GM23338 (cell line): ENCODE results near the gene FKBP1A. TPM values are rescaled to one million over a fixed set of nuclear protein-coding genes. Genes with fewer than 3 reads are reported as not detected.

Experiments used
- ATAC-seq: fragments of 200-7000 bp; cut with Tn5 transposase; 3 replicates; pipeline ENCODE4 v1.9.1; 2020
- DNase-seq: peaks from one replicate; pipeline ENCODE4 v3.0.0-alpha.2; 2015; ENCODE audit warnings: low spot score
- H2AFZ ChIP-seq: fragments of 200-600 bp; sonication (generic); 2 replicates; pipeline ENCODE4 v1.8.0; 2016; ENCODE audit warnings: antibody characterized with exemption, mild to moderate bottlenecking, moderate library complexity
- H3F3A ChIP-seq: fragments of 200-600 bp; sonication (generic); replicated peaks from 2 replicates; pipeline ENCODE4 v1.8.0; 2017; ENCODE audit warnings: antibody characterized with exemption, mixed run types, low read depth
- H3K27ac ChIP-seq: fragments of 200-600 bp; sonication (generic); 2 replicates; pipeline ENCODE4 v1.6.1; 2016; ENCODE audit warnings: low read depth
- H3K27me3 ChIP-seq: fragments of 200-600 bp; sonication (generic); 2 replicates; pipeline ENCODE4 v1.8.0; 2016; ENCODE audit warnings: mild to moderate bottlenecking, mixed run types, moderate library complexity; ENCODE audit not compliant: insufficient read depth
- H3K36me3 ChIP-seq: fragments of 200-600 bp; sonication (generic); 2 replicates; pipeline ENCODE4 v1.8.0; 2016; ENCODE audit warnings: mild to moderate bottlenecking; ENCODE audit not compliant: insufficient read depth
- H3K4me1 ChIP-seq: fragments of 200-600 bp; sonication (generic); 2 replicates; pipeline ENCODE4 v1.8.0; 2016; ENCODE audit warnings: mild to moderate bottlenecking, moderate library complexity; ENCODE audit not compliant: insufficient read depth
- H3K4me2 ChIP-seq: fragments of 200-600 bp; sonication (generic); 2 replicates; pipeline ENCODE4 v1.7.1; 2017; ENCODE audit warnings: mixed run types
- H3K4me3 ChIP-seq: fragments of 200-600 bp; sonication (generic); 2 replicates; pipeline ENCODE4 v1.6.1; 2016; ENCODE audit warnings: mixed run types
- H3K79me2 ChIP-seq: fragments of 200-600 bp; sonication (generic); replicated peaks from 2 replicates; pipeline ENCODE4 v1.8.0; 2017; ENCODE audit warnings: mild to moderate bottlenecking; ENCODE audit not compliant: insufficient read depth
- H3K9me2 ChIP-seq: fragments of 200-600 bp; sonication (generic); 2 replicates; pipeline ENCODE4 v1.8.0; 2017; ENCODE audit not compliant: insufficient read depth
- H4K20me1 ChIP-seq: fragments of 200-600 bp; sonication (generic); replicated peaks from 2 replicates; pipeline ENCODE4 v1.8.0; 2017; ENCODE audit warnings: mild to moderate bottlenecking; ENCODE audit not compliant: insufficient read depth
- H3K27ac Mint-ChIP-seq: 2 replicates; pipeline ENCODE4 v1.8.0; 2020; ENCODE audit warnings: inconsistent platforms, mild to moderate bottlenecking, moderate library complexity, mixed read lengths
- H3K27me3 Mint-ChIP-seq: 3 replicates; pipeline ENCODE4 v1.8.0; 2022; ENCODE audit warnings: low read depth, mild to moderate bottlenecking, moderate library complexity, mixed read lengths, inconsistent platforms; ENCODE audit not compliant: insufficient read depth, poor library complexity
- H3K36me3 Mint-ChIP-seq: 3 replicates; pipeline ENCODE4 v1.8.0; 2021; ENCODE audit warnings: low read depth, mild to moderate bottlenecking, inconsistent platforms, moderate library complexity, mixed read lengths
- H3K4me1 Mint-ChIP-seq: 3 replicates; pipeline ENCODE4 v1.8.0; 2020; ENCODE audit warnings: mild to moderate bottlenecking, inconsistent platforms, mixed read lengths
- H3K4me3 Mint-ChIP-seq: 3 replicates; pipeline ENCODE4 v1.8.0; 2021; ENCODE audit warnings: moderate library complexity, mild to moderate bottlenecking, inconsistent platforms, mixed read lengths
- H3K9me3 Mint-ChIP-seq: 3 replicates; pipeline ENCODE4 v1.8.0; 2020; ENCODE audit warnings: moderate library complexity, mild to moderate bottlenecking, inconsistent platforms, mixed read lengths
- CREB1 ChIP-seq: fragments of 250-450 bp; sonication (Bioruptor Pico); IDR thresholded peaks from 2 replicates; pipeline ENCODE4 v1.5.0; 2020; ENCODE audit warnings: low read depth, mild to moderate bottlenecking, moderate library complexity
- EZH2 ChIP-seq: fragments of 200-600 bp; sonication (generic); IDR thresholded peaks from one replicate; pipeline ENCODE4 v1.8.0; 2017; ENCODE audit warnings: antibody characterized with exemption, mild to moderate bottlenecking, low read depth; ENCODE audit not compliant: unreplicated experiment
- EZH2phosphoT487 ChIP-seq: fragments of 200-600 bp; sonication (generic); IDR thresholded peaks from one replicate; pipeline ENCODE4 v1.8.1; 2018; ENCODE audit warnings: antibody characterized with exemption; ENCODE audit not compliant: unreplicated experiment
- JUNB ChIP-seq: IDR thresholded peaks from one replicate; pipeline ENCODE4 v1.6.1; 2016; ENCODE audit warnings: antibody characterized with exemption; ENCODE audit not compliant: unreplicated experiment
- NANOG ChIP-seq: IDR thresholded peaks from 2 replicates; pipeline ENCODE4 v1.6.1; 2016; ENCODE audit warnings: antibody characterized with exemption, borderline replicate concordance
- POLR2AphosphoS5 ChIP-seq: IDR thresholded peaks from 2 replicates; pipeline ENCODE4 v1.6.1; 2016; ENCODE audit warnings: antibody characterized with exemption, low read depth
- STAT1 ChIP-seq: IDR thresholded peaks from one replicate; pipeline ENCODE4 v1.6.1; 2016; ENCODE audit warnings: antibody characterized with exemption; ENCODE audit not compliant: unreplicated experiment
- ZNF114 ChIP-seq: fragments of 250-450 bp; sonication (Bioruptor Pico); IDR thresholded peaks from 2 replicates; pipeline ENCODE4 v1.5.0; 2020; ENCODE audit warnings: mild to moderate bottlenecking, moderate library complexity
- ZNF331 ChIP-seq: fragments of 250-450 bp; sonication (Bioruptor Pico); IDR thresholded peaks from 2 replicates; pipeline ENCODE4 v1.5.0; 2020; ENCODE audit warnings: low read depth, mild to moderate bottlenecking, moderate library complexity
- polyA plus RNA-seq: library from polyadenylated mRNA; unstranded; fragments of >200 nt; fragmentation: Nextera tagmentation; extraction: Ambion mirVana; gene quantifications from 2 replicates; pipeline ENCODE4 v1.2.1, GENCODE V29; 2016
- total RNA-seq: library from RNA; depleted of rRNA; stranded (reverse); fragments of >200 nt; shearing (Covaris generic); gene quantifications from 2 replicates; pipeline ENCODE4 v1.2.3, GENCODE V29; 2014
- TF ChIP-seq, protein P1 (sequence below), 2 experiments: fragments of 200-600 bp in 1 of 2; sonication (generic) in 1 of 2; conservative IDR thresholded peaks; 2 replicates each; pipeline versions ENCODE4 v1.5.1 to v1.6.1; 2016 to 2017; ENCODE audit warnings: antibody characterized with exemption in 2 of 2, low read depth in 2 of 2, mild to moderate bottlenecking in 2 of 2, moderate library complexity in 1 of 2
- TF ChIP-seq, protein P2 (sequence below): IDR thresholded peaks from 2 replicates; pipeline ENCODE4 v1.6.1; 2016; ENCODE audit warnings: antibody characterized with exemption
- TF ChIP-seq, protein P3 (sequence below): fragments of 250-450 bp; sonication (Bioruptor Pico); IDR thresholded peaks from 2 replicates; pipeline ENCODE4 v1.5.0; 2020; ENCODE audit warnings: mild to moderate bottlenecking, moderate library complexity
- TF ChIP-seq, protein P4 (sequence below): IDR thresholded peaks from one replicate; pipeline ENCODE4 v1.6.1; 2018; ENCODE audit warnings: antibody characterized with exemption; ENCODE audit not compliant: unreplicated experiment

Gene FKBP1A
- total and polyA plus RNA-seq, 2 experiments from 2014 or later: 171 to 350 TPM

DNA sequence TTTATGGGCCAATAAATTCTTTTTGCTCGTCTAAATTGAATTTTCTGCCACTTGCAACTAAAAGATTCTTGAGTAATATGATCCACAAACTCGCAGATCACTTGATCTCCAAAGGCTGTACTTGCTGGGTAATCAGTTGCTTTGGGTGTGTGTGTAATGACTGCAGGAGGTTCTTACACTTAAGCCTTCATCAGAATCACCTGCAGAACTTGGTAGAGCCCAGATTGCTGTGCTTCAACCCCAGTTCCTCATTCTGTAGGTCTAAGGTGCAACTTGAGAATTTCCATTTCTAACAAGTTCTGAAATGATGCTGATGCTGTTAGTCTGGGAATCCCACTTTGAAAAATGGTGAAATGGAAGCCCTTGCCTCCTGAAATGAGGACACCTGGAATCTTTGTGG lies 12.9 kb upstream of the FKBP1A start:
- Histone ChIP-seq H4K20me1 (no peaks in the 10 kb centered on the region), H3K36me3 (no peaks in the 10 kb centered on the region), H3K4me3 (no peak overlapping the region), H3K79me2 (no peaks in the 10 kb centered on the region), H3K4me1 (no peaks in the 10 kb centered on the region), H2AFZ (no peak overlapping the region), H3F3A (no peaks in the 10 kb centered on the region), H3K27ac (no peak overlapping the region), H3K9me2 (peaks cover 11% of the 10 kb centered on the region; the same call in 1 of the 2 replicates), H3K4me2 (no peak overlapping the region), H3K27me3 (no peaks in the 10 kb centered on the region)
- H3K4me1 Mint-ChIP-seq: no peaks in the 10 kb centered on the region
- H3K9me3 Mint-ChIP-seq: no peaks in the 10 kb centered on the region; the same call in 2 of the 3 replicates
- ATAC-seq (no peak), DNase-seq (no peak)
- no peak overlapping the region for H3K27ac Mint-ChIP-seq
- TF ChIP-seq NANOG (no peak), EZH2phosphoT487 (no peak), JUNB (no peak), STAT1 (no peak), ZNF331 (CRISPR knock-in tag) (no peak), EZH2 (no peak), CREB1 (no peak), POLR2AphosphoS5 (no peak), ZNF114 (CRISPR knock-in tag) (no peak)
- TF ChIP-seq, protein P1, sequence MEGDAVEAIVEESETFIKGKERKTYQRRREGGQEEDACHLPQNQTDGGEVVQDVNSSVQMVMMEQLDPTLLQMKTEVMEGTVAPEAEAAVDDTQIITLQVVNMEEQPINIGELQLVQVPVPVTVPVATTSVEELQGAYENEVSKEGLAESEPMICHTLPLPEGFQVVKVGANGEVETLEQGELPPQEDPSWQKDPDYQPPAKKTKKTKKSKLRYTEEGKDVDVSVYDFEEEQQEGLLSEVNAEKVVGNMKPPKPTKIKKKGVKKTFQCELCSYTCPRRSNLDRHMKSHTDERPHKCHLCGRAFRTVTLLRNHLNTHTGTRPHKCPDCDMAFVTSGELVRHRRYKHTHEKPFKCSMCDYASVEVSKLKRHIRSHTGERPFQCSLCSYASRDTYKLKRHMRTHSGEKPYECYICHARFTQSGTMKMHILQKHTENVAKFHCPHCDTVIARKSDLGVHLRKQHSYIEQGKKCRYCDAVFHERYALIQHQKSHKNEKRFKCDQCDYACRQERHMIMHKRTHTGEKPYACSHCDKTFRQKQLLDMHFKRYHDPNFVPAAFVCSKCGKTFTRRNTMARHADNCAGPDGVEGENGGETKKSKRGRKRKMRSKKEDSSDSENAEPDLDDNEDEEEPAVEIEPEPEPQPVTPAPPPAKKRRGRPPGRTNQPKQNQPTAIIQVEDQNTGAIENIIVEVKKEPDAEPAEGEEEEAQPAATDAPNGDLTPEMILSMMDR (conservative IDR thresholded peaks at IDR 0.05; ENCODE audit: low read depth in 2 of 2): no peak
- TF ChIP-seq, protein P2, sequence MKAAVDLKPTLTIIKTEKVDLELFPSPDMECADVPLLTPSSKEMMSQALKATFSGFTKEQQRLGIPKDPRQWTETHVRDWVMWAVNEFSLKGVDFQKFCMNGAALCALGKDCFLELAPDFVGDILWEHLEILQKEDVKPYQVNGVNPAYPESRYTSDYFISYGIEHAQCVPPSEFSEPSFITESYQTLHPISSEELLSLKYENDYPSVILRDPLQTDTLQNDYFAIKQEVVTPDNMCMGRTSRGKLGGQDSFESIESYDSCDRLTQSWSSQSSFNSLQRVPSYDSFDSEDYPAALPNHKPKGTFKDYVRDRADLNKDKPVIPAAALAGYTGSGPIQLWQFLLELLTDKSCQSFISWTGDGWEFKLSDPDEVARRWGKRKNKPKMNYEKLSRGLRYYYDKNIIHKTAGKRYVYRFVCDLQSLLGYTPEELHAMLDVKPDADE: no peak
- TF ChIP-seq, protein P3, sequence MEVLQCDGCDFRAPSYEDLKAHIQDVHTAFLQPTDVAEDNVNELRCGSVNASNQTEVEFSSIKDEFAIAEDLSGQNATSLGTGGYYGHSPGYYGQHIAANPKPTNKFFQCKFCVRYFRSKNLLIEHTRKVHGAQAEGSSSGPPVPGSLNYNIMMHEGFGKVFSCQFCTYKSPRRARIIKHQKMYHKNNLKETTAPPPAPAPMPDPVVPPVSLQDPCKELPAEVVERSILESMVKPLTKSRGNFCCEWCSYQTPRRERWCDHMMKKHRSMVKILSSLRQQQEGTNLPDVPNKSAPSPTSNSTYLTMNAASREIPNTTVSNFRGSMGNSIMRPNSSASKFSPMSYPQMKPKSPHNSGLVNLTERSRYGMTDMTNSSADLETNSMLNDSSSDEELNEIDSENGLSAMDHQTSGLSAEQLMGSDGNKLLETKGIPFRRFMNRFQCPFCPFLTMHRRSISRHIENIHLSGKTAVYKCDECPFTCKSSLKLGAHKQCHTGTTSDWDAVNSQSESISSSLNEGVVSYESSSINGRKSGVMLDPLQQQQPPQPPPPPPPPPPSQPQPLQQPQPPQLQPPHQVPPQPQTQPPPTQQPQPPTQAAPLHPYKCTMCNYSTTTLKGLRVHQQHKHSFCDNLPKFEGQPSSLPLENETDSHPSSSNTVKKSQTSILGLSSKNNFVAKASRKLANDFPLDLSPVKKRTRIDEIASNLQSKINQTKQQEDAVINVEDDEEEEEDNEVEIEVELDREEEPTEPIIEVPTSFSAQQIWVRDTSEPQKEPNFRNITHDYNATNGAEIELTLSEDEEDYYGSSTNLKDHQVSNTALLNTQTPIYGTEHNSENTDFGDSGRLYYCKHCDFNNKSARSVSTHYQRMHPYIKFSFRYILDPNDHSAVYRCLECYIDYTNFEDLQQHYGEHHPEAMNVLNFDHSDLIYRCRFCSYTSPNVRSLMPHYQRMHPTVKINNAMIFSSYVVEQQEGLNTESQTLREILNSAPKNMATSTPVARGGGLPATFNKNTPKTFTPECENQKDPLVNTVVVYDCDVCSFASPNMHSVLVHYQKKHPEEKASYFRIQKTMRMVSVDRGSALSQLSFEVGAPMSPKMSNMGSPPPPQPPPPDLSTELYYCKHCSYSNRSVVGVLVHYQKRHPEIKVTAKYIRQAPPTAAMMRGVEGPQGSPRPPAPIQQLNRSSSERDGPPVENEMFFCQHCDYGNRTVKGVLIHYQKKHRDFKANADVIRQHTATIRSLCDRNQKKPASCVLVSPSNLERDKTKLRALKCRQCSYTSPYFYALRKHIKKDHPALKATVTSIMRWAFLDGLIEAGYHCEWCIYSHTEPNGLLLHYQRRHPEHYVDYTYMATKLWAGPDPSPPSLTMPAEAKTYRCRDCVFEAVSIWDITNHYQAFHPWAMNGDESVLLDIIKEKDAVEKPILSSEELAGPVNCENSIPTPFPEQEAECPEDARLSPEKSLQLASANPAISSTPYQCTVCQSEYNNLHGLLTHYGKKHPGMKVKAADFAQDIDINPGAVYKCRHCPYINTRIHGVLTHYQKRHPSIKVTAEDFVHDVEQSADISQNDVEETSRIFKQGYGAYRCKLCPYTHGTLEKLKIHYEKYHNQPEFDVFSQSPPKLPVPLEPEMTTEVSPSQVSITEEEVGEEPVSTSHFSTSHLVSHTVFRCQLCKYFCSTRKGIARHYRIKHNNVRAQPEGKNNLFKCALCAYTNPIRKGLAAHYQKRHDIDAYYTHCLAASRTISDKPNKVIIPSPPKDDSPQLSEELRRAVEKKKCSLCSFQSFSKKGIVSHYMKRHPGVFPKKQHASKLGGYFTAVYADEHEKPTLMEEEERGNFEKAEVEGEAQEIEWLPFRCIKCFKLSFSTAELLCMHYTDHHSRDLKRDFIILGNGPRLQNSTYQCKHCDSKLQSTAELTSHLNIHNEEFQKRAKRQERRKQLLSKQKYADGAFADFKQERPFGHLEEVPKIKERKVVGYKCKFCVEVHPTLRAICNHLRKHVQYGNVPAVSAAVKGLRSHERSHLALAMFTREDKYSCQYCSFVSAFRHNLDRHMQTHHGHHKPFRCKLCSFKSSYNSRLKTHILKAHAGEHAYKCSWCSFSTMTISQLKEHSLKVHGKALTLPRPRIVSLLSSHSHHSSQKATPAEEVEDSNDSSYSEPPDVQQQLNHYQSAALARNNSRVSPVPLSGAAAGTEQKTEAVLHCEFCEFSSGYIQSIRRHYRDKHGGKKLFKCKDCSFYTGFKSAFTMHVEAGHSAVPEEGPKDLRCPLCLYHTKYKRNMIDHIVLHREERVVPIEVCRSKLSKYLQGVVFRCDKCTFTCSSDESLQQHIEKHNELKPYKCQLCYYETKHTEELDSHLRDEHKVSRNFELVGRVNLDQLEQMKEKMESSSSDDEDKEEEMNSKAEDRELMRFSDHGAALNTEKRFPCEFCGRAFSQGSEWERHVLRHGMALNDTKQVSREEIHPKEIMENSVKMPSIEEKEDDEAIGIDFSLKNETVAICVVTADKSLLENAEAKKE (CRISPR knock-in tag): no peak
- TF ChIP-seq, protein P4, sequence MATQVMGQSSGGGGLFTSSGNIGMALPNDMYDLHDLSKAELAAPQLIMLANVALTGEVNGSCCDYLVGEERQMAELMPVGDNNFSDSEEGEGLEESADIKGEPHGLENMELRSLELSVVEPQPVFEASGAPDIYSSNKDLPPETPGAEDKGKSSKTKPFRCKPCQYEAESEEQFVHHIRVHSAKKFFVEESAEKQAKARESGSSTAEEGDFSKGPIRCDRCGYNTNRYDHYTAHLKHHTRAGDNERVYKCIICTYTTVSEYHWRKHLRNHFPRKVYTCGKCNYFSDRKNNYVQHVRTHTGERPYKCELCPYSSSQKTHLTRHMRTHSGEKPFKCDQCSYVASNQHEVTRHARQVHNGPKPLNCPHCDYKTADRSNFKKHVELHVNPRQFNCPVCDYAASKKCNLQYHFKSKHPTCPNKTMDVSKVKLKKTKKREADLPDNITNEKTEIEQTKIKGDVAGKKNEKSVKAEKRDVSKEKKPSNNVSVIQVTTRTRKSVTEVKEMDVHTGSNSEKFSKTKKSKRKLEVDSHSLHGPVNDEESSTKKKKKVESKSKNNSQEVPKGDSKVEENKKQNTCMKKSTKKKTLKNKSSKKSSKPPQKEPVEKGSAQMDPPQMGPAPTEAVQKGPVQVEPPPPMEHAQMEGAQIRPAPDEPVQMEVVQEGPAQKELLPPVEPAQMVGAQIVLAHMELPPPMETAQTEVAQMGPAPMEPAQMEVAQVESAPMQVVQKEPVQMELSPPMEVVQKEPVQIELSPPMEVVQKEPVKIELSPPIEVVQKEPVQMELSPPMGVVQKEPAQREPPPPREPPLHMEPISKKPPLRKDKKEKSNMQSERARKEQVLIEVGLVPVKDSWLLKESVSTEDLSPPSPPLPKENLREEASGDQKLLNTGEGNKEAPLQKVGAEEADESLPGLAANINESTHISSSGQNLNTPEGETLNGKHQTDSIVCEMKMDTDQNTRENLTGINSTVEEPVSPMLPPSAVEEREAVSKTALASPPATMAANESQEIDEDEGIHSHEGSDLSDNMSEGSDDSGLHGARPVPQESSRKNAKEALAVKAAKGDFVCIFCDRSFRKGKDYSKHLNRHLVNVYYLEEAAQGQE: no peak
- H3K36me3 Mint-ChIP-seq: no peaks in the 10 kb centered on the region
- no peak overlapping the region for H3K4me3 Mint-ChIP-seq
- H3K27me3 Mint-ChIP-seq: peaks cover 8% of the 10 kb centered on the region
